GM23338 (cell line): Measurements from ENCODE around the gene SLX9. TPM values are rescaled to one million over a fixed set of nuclear protein-coding genes. Genes with fewer than 3 reads are reported as not detected.

Experiments used
- ATAC-seq: fragments of 200-7000 bp; cut with Tn5 transposase; 3 replicates; pipeline ENCODE4 v1.9.1; 2020
- DNase-seq: peaks from one replicate; pipeline ENCODE4 v3.0.0-alpha.2; 2015; ENCODE audit warnings: low spot score
- H2AFZ ChIP-seq: fragments of 200-600 bp; sonication (generic); 2 replicates; pipeline ENCODE4 v1.8.0; 2016; ENCODE audit warnings: antibody characterized with exemption, mild to moderate bottlenecking, moderate library complexity
- H3F3A ChIP-seq: fragments of 200-600 bp; sonication (generic); replicated peaks from 2 replicates; pipeline ENCODE4 v1.8.0; 2017; ENCODE audit warnings: antibody characterized with exemption, mixed run types, low read depth
- H3K27ac ChIP-seq: fragments of 200-600 bp; sonication (generic); 2 replicates; pipeline ENCODE4 v1.6.1; 2016; ENCODE audit warnings: low read depth
- H3K27me3 ChIP-seq: fragments of 200-600 bp; sonication (generic); 2 replicates; pipeline ENCODE4 v1.8.0; 2016; ENCODE audit warnings: mild to moderate bottlenecking, mixed run types, moderate library complexity; ENCODE audit not compliant: insufficient read depth
- H3K36me3 ChIP-seq: fragments of 200-600 bp; sonication (generic); 2 replicates; pipeline ENCODE4 v1.8.0; 2016; ENCODE audit warnings: mild to moderate bottlenecking; ENCODE audit not compliant: insufficient read depth
- H3K4me1 ChIP-seq: fragments of 200-600 bp; sonication (generic); 2 replicates; pipeline ENCODE4 v1.8.0; 2016; ENCODE audit warnings: mild to moderate bottlenecking, moderate library complexity; ENCODE audit not compliant: insufficient read depth
- H3K4me2 ChIP-seq: fragments of 200-600 bp; sonication (generic); 2 replicates; pipeline ENCODE4 v1.7.1; 2017; ENCODE audit warnings: mixed run types
- H3K4me3 ChIP-seq: fragments of 200-600 bp; sonication (generic); 2 replicates; pipeline ENCODE4 v1.6.1; 2016; ENCODE audit warnings: mixed run types
- H3K79me2 ChIP-seq: fragments of 200-600 bp; sonication (generic); replicated peaks from 2 replicates; pipeline ENCODE4 v1.8.0; 2017; ENCODE audit warnings: mild to moderate bottlenecking; ENCODE audit not compliant: insufficient read depth
- H3K9me2 ChIP-seq: fragments of 200-600 bp; sonication (generic); 2 replicates; pipeline ENCODE4 v1.8.0; 2017; ENCODE audit not compliant: insufficient read depth
- H4K20me1 ChIP-seq: fragments of 200-600 bp; sonication (generic); replicated peaks from 2 replicates; pipeline ENCODE4 v1.8.0; 2017; ENCODE audit warnings: mild to moderate bottlenecking; ENCODE audit not compliant: insufficient read depth
- H3K27ac Mint-ChIP-seq: 2 replicates; pipeline ENCODE4 v1.8.0; 2020; ENCODE audit warnings: inconsistent platforms, mild to moderate bottlenecking, moderate library complexity, mixed read lengths
- H3K27me3 Mint-ChIP-seq: 3 replicates; pipeline ENCODE4 v1.8.0; 2022; ENCODE audit warnings: low read depth, mild to moderate bottlenecking, moderate library complexity, mixed read lengths, inconsistent platforms; ENCODE audit not compliant: insufficient read depth, poor library complexity
- H3K36me3 Mint-ChIP-seq: 3 replicates; pipeline ENCODE4 v1.8.0; 2021; ENCODE audit warnings: low read depth, mild to moderate bottlenecking, inconsistent platforms, moderate library complexity, mixed read lengths
- H3K4me1 Mint-ChIP-seq: 3 replicates; pipeline ENCODE4 v1.8.0; 2020; ENCODE audit warnings: mild to moderate bottlenecking, inconsistent platforms, mixed read lengths
- H3K4me3 Mint-ChIP-seq: 3 replicates; pipeline ENCODE4 v1.8.0; 2021; ENCODE audit warnings: moderate library complexity, mild to moderate bottlenecking, inconsistent platforms, mixed read lengths
- H3K9me3 Mint-ChIP-seq: 3 replicates; pipeline ENCODE4 v1.8.0; 2020; ENCODE audit warnings: moderate library complexity, mild to moderate bottlenecking, inconsistent platforms, mixed read lengths
- CREB1 ChIP-seq: fragments of 250-450 bp; sonication (Bioruptor Pico); IDR thresholded peaks from 2 replicates; pipeline ENCODE4 v1.5.0; 2020; ENCODE audit warnings: low read depth, mild to moderate bottlenecking, moderate library complexity
- EZH2phosphoT487 ChIP-seq: fragments of 200-600 bp; sonication (generic); IDR thresholded peaks from one replicate; pipeline ENCODE4 v1.8.1; 2018; ENCODE audit warnings: antibody characterized with exemption; ENCODE audit not compliant: unreplicated experiment
- JUNB ChIP-seq: IDR thresholded peaks from one replicate; pipeline ENCODE4 v1.6.1; 2016; ENCODE audit warnings: antibody characterized with exemption; ENCODE audit not compliant: unreplicated experiment
- NANOG ChIP-seq: IDR thresholded peaks from 2 replicates; pipeline ENCODE4 v1.6.1; 2016; ENCODE audit warnings: antibody characterized with exemption, borderline replicate concordance
- POLR2AphosphoS5 ChIP-seq: IDR thresholded peaks from 2 replicates; pipeline ENCODE4 v1.6.1; 2016; ENCODE audit warnings: antibody characterized with exemption, low read depth
- STAT1 ChIP-seq: IDR thresholded peaks from one replicate; pipeline ENCODE4 v1.6.1; 2016; ENCODE audit warnings: antibody characterized with exemption; ENCODE audit not compliant: unreplicated experiment
- ZNF114 ChIP-seq: fragments of 250-450 bp; sonication (Bioruptor Pico); IDR thresholded peaks from 2 replicates; pipeline ENCODE4 v1.5.0; 2020; ENCODE audit warnings: mild to moderate bottlenecking, moderate library complexity
- polyA plus RNA-seq: library from polyadenylated mRNA; unstranded; fragments of >200 nt; fragmentation: Nextera tagmentation; extraction: Ambion mirVana; gene quantifications from 2 replicates; pipeline ENCODE4 v1.2.1, GENCODE V29; 2016
- total RNA-seq: library from RNA; depleted of rRNA; stranded (reverse); fragments of >200 nt; shearing (Covaris generic); gene quantifications from 2 replicates; pipeline ENCODE4 v1.2.3, GENCODE V29; 2014
- TF ChIP-seq, protein P1 (sequence below), 2 experiments: fragments of 200-600 bp in 1 of 2; sonication (generic) in 1 of 2; conservative IDR thresholded peaks; 2 replicates each; pipeline versions ENCODE4 v1.5.1 to v1.6.1; 2016 to 2017; ENCODE audit warnings: antibody characterized with exemption in 2 of 2, low read depth in 2 of 2, mild to moderate bottlenecking in 2 of 2, moderate library complexity in 1 of 2
- TF ChIP-seq, protein P2 (sequence below): IDR thresholded peaks from 2 replicates; pipeline ENCODE4 v1.6.1; 2016; ENCODE audit warnings: antibody characterized with exemption
- TF ChIP-seq, protein P3 (sequence below): fragments of 250-450 bp; sonication (Bioruptor Pico); IDR thresholded peaks from 2 replicates; pipeline ENCODE4 v1.5.0; 2020; ENCODE audit warnings: mild to moderate bottlenecking, moderate library complexity

The SLX9 gene
- total and polyA plus RNA-seq, 2 experiments from 2014 or later, result 41.5 to 46.9 TPM

DNA sequence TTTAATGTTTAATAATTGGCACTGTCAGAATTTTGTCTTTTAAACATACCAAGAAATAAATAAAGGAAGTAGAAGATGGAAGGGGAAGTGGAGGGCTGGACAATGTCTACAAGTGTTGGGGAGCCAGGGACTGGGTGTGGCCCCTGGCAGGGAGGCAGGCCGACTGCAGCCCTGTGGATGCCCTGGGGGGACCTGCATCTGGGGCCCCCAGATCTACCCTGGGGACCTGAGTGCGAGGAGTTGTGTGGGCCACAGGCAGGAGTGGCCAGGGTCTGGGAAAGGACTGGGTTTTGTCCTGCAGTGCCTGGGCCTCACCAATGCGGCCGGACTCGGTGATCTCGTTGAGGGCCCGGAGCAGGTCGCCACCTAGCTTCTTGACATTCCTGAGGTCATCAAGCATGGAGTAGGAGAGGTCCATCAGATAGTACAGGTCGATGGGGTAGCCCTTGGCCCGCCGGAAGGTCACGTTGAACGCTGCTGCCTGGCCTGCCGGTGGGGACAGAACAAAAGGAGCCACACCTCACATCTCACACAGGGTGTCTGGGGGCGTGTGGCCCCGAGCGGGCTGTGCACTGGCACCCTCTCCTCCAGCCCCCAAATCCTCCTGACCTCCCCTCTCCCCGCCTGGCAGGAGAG, 36.7 kb upstream of the SLX9 start:
- no peak for ATAC-seq
- no peaks in the 10 kb centered on the region for H3K9me2 ChIP-seq
- H4K20me1 ChIP-seq, result no peaks in the 10 kb centered on the region
- no peak for DNase-seq
- no peak overlapping the region for H3K27ac ChIP-seq
- H3K4me1 Mint-ChIP-seq, result peaks cover 12% of the 10 kb centered on the region
- peaks cover 9% of the 10 kb centered on the region for H3F3A ChIP-seq
- TF ChIP-seq, protein P1, sequence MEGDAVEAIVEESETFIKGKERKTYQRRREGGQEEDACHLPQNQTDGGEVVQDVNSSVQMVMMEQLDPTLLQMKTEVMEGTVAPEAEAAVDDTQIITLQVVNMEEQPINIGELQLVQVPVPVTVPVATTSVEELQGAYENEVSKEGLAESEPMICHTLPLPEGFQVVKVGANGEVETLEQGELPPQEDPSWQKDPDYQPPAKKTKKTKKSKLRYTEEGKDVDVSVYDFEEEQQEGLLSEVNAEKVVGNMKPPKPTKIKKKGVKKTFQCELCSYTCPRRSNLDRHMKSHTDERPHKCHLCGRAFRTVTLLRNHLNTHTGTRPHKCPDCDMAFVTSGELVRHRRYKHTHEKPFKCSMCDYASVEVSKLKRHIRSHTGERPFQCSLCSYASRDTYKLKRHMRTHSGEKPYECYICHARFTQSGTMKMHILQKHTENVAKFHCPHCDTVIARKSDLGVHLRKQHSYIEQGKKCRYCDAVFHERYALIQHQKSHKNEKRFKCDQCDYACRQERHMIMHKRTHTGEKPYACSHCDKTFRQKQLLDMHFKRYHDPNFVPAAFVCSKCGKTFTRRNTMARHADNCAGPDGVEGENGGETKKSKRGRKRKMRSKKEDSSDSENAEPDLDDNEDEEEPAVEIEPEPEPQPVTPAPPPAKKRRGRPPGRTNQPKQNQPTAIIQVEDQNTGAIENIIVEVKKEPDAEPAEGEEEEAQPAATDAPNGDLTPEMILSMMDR (conservative IDR thresholded peaks at IDR 0.05; ENCODE audit: low read depth in 2 of 2), result 0 out of 4 replicates have a peak, but pooled peaks of 1 of the 2 experiments have one; percentile 6
- TF ChIP-seq JUNB, result no peak
- H3K4me3 Mint-ChIP-seq, result no peak overlapping the region
- no peak overlapping the region for H3K4me3 ChIP-seq
- no peaks in the 10 kb centered on the region for H3K4me1 ChIP-seq
- no peaks in the 10 kb centered on the region; the same call in 2 of the 3 replicates for H3K36me3 Mint-ChIP-seq
- H3K27me3 Mint-ChIP-seq, result peaks cover 26% of the 10 kb centered on the region
- no peaks in the 10 kb centered on the region for H3K36me3 ChIP-seq
- no peaks in the 10 kb centered on the region for H3K27me3 ChIP-seq
- H3K79me2 ChIP-seq, result no peaks in the 10 kb centered on the region
- no peak overlapping the region for H3K27ac Mint-ChIP-seq
- H3K4me2 ChIP-seq, result no peak overlapping the region
- H3K9me3 Mint-ChIP-seq, result no peaks in the 10 kb centered on the region; the same call in 1 of the 3 replicates
- no peak overlapping the region for H2AFZ ChIP-seq

DNA sequence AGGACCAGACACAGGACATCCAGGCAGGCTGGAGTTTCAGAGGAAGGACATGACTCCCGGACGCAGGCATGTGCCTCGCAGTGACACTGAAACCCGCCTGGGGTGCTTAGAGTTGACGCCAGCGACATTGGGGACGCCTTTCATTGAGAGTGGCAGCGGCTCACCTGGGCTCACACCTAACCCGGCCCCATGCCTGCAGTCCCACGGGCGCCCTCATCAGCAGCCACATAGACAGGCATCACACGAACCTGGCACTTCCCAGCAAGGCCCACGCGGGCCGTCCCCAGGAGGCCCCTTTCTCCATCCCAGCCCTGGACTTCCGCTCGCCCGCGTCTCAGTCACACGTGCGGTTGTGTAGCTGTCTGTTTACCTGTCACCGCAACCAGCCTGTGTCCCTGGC, 36.1 kb upstream of the SLX9 start:
- Mint-ChIP-seq H3K27me3 (peaks cover 28% of the 10 kb centered on the region), H3K4me3 (no peak overlapping the region), H3K4me1 (peaks cover 11% of the 10 kb centered on the region), H3K36me3 (no peaks in the 10 kb centered on the region; the same call in 2 of the 3 replicates), H3K9me3 (no peaks in the 10 kb centered on the region; the same call in 1 of the 3 replicates), H3K27ac (no peak overlapping the region)
- H3K4me1 ChIP-seq, result no peaks in the 10 kb centered on the region
- peaks cover 9% of the 10 kb centered on the region for H3F3A ChIP-seq
- H3K27ac ChIP-seq, result no peak overlapping the region
- ATAC-seq, result no peak
- H3K36me3 ChIP-seq, result no peaks in the 10 kb centered on the region
- no peaks in the 10 kb centered on the region for H3K27me3 ChIP-seq
- no peak for DNase-seq
- H2AFZ ChIP-seq, result no peak overlapping the region
- no peaks in the 10 kb centered on the region for H4K20me1 ChIP-seq
- H3K79me2 ChIP-seq, result no peaks in the 10 kb centered on the region
- no peak overlapping the region for H3K4me3 ChIP-seq
- no peak overlapping the region for H3K4me2 ChIP-seq
- no peaks in the 10 kb centered on the region for H3K9me2 ChIP-seq
- TF ChIP-seq, protein P1 (conservative IDR thresholded peaks at IDR 0.05; ENCODE audit: low read depth in 2 of 2), result no peak
- TF ChIP-seq EZH2phosphoT487 (no peak), NANOG (no peak), POLR2AphosphoS5 (no peak), JUNB (no peak), STAT1 (no peak), ZNF114 (CRISPR knock-in tag) (no peak), CREB1 (no peak)
- TF ChIP-seq, protein P2, sequence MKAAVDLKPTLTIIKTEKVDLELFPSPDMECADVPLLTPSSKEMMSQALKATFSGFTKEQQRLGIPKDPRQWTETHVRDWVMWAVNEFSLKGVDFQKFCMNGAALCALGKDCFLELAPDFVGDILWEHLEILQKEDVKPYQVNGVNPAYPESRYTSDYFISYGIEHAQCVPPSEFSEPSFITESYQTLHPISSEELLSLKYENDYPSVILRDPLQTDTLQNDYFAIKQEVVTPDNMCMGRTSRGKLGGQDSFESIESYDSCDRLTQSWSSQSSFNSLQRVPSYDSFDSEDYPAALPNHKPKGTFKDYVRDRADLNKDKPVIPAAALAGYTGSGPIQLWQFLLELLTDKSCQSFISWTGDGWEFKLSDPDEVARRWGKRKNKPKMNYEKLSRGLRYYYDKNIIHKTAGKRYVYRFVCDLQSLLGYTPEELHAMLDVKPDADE, result no peak
- TF ChIP-seq, protein P3, sequence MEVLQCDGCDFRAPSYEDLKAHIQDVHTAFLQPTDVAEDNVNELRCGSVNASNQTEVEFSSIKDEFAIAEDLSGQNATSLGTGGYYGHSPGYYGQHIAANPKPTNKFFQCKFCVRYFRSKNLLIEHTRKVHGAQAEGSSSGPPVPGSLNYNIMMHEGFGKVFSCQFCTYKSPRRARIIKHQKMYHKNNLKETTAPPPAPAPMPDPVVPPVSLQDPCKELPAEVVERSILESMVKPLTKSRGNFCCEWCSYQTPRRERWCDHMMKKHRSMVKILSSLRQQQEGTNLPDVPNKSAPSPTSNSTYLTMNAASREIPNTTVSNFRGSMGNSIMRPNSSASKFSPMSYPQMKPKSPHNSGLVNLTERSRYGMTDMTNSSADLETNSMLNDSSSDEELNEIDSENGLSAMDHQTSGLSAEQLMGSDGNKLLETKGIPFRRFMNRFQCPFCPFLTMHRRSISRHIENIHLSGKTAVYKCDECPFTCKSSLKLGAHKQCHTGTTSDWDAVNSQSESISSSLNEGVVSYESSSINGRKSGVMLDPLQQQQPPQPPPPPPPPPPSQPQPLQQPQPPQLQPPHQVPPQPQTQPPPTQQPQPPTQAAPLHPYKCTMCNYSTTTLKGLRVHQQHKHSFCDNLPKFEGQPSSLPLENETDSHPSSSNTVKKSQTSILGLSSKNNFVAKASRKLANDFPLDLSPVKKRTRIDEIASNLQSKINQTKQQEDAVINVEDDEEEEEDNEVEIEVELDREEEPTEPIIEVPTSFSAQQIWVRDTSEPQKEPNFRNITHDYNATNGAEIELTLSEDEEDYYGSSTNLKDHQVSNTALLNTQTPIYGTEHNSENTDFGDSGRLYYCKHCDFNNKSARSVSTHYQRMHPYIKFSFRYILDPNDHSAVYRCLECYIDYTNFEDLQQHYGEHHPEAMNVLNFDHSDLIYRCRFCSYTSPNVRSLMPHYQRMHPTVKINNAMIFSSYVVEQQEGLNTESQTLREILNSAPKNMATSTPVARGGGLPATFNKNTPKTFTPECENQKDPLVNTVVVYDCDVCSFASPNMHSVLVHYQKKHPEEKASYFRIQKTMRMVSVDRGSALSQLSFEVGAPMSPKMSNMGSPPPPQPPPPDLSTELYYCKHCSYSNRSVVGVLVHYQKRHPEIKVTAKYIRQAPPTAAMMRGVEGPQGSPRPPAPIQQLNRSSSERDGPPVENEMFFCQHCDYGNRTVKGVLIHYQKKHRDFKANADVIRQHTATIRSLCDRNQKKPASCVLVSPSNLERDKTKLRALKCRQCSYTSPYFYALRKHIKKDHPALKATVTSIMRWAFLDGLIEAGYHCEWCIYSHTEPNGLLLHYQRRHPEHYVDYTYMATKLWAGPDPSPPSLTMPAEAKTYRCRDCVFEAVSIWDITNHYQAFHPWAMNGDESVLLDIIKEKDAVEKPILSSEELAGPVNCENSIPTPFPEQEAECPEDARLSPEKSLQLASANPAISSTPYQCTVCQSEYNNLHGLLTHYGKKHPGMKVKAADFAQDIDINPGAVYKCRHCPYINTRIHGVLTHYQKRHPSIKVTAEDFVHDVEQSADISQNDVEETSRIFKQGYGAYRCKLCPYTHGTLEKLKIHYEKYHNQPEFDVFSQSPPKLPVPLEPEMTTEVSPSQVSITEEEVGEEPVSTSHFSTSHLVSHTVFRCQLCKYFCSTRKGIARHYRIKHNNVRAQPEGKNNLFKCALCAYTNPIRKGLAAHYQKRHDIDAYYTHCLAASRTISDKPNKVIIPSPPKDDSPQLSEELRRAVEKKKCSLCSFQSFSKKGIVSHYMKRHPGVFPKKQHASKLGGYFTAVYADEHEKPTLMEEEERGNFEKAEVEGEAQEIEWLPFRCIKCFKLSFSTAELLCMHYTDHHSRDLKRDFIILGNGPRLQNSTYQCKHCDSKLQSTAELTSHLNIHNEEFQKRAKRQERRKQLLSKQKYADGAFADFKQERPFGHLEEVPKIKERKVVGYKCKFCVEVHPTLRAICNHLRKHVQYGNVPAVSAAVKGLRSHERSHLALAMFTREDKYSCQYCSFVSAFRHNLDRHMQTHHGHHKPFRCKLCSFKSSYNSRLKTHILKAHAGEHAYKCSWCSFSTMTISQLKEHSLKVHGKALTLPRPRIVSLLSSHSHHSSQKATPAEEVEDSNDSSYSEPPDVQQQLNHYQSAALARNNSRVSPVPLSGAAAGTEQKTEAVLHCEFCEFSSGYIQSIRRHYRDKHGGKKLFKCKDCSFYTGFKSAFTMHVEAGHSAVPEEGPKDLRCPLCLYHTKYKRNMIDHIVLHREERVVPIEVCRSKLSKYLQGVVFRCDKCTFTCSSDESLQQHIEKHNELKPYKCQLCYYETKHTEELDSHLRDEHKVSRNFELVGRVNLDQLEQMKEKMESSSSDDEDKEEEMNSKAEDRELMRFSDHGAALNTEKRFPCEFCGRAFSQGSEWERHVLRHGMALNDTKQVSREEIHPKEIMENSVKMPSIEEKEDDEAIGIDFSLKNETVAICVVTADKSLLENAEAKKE (CRISPR knock-in tag), result no peak
